ENCODE results near the gene SH2D1A.

GRCh38 chrX:124421898-124422655 lies 75.7 kb downstream of the SH2D1A start:
- no peak for TF ChIP-seq ZFP3 (CRISPR knock-in tag; IDR thresholded peaks at IDR 0.05)
- no peak for TF ChIP-seq CSRNP3 (CRISPR knock-in tag; IDR thresholded peaks at IDR 0.05)
- TF ChIP-seq TCF4 (CRISPR knock-in tag; IDR thresholded peaks at IDR 0.05; ENCODE audit: borderline replicate concordance) = no peak
- no peak for TF ChIP-seq CSDC2 (CRISPR knock-in tag; IDR thresholded peaks at IDR 0.05)
- TF ChIP-seq ISL1 (CRISPR knock-in tag; IDR thresholded peaks at IDR 0.05) = no peak
- no peak for TF ChIP-seq ZNF565 (CRISPR knock-in tag; conservative IDR thresholded peaks at IDR 0.05; ENCODE audit: low read depth)
- TF ChIP-seq POU6F1 (CRISPR knock-in tag; IDR thresholded peaks at IDR 0.05; ENCODE audit: borderline replicate concordance, low read depth) = no peak
- no peak for TF ChIP-seq RARB (CRISPR knock-in tag; IDR thresholded peaks at IDR 0.05)
- no peak for TF ChIP-seq PATZ1 (CRISPR knock-in tag; IDR thresholded peaks at IDR 0.05; ENCODE audit: borderline replicate concordance)
- TF ChIP-seq ARNTL (CRISPR knock-in tag; IDR thresholded peaks at IDR 0.05; ENCODE audit: borderline replicate concordance, low read depth) = no peak
